Measurements from ENCODE around the gene GALC.

GALC gene

GRCh38 chr14:88008039-88008742, 15.2 kb upstream of the GALC start:
- Histone ChIP-seq H3K79me2 (no peaks in the 10 kb centered on the region), H3K4me2 (ENCODE audit: low read length) (no peak overlapping the region), H3K9ac (no peak overlapping the region), H3K36me3 (ENCODE audit: control insufficient read depth, insufficient read depth, low read length) (no peaks in the 10 kb centered on the region), H3K27me3 (ENCODE audit: control insufficient read depth, insufficient read depth, low read length) (no peaks in the 10 kb centered on the region), H3K4me1 (no peaks in the 10 kb centered on the region), H3K4me3 (ENCODE audit: low read depth, low read length) (no peak overlapping the region), H2AFZ (no peak overlapping the region), H3K27ac (no peak overlapping the region), H3K9me3 (ENCODE audit: control insufficient read depth, low read length) (no peaks in the 10 kb centered on the region)
- no peak for TF ChIP-seq CTCF (IDR thresholded peaks at IDR 0.05)

- Histone ChIP-seq H3K27ac (no peak overlapping the region), H3K9ac (no peak overlapping the region), H3K4me3 (ENCODE audit: low read depth, low read length) (no peak overlapping the region), H3K4me1 (no peaks in the 10 kb centered on the region), H3K4me2 (ENCODE audit: low read length) (no peak overlapping the region), H2AFZ (no peak overlapping the region), H3K27me3 (ENCODE audit: control insufficient read depth, insufficient read depth, low read length) (no peaks in the 10 kb centered on the region), H3K36me3 (ENCODE audit: control insufficient read depth, insufficient read depth, low read length) (no peaks in the 10 kb centered on the region), H3K9me3 (ENCODE audit: control insufficient read depth, low read length) (no peaks in the 10 kb centered on the region), H3K79me2 (no peaks in the 10 kb centered on the region)
- no peak for TF ChIP-seq CTCF (IDR thresholded peaks at IDR 0.05)
Observed at GRCh38 chr14:88007608-88008007, 14.6 kb upstream of the GALC start.

DNA sequence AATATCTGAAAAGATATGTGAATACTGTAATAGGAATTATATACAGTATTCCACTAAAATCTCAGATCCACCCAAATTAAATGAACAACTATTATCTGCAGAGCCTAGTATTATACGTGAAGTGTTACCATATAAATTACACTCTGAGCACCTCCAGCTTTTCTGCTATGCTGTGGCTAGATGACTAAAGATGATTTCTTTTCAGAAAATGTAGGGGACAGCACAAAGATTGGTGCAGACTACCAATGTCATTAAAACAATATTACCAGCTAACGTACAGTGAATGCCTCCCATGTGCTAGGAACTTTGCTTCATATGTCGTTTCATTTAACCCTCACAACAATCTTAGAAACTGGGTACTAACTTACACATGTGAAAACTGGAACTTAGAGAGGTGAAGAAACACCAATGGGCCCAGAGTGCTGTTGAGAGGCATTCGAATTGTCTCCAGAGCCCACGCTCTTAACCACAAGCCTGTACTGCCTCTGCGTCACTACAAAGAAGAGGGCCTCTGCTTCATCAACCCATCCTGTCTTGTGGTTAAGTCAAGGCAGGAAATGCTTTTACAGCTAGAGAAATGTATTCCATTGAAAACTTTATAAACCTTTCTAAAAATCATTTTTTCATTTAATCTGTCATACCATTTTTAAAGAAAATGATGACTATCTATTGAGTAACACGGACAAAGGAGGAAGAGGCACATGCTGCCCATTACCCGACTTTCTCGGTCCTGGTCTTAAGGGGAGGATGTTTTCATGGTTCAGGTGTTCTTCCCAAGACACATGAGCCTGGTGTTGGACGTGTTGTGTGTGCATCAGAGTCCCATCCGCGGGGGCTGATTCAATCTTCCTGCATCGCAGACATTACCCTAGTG, 13.2 kb upstream of the GALC start:
- Histone ChIP-seq H3K27ac (no peak overlapping the region), H2AFZ (no peak overlapping the region), H3K4me1 (no peaks in the 10 kb centered on the region), H3K4me3 (ENCODE audit: low read depth, low read length) (peak overlapping the region; percentile 27), H3K27me3 (ENCODE audit: control insufficient read depth, insufficient read depth, low read length) (no peaks in the 10 kb centered on the region), H3K4me2 (ENCODE audit: low read length) (no peak overlapping the region), H3K79me2 (no peaks in the 10 kb centered on the region), H3K9ac (no peak overlapping the region), H3K9me3 (ENCODE audit: control insufficient read depth, low read length) (no peaks in the 10 kb centered on the region), H3K36me3 (ENCODE audit: control insufficient read depth, insufficient read depth, low read length) (no peaks in the 10 kb centered on the region)
- no peak for TF ChIP-seq CTCF (IDR thresholded peaks at IDR 0.05)

DNA sequence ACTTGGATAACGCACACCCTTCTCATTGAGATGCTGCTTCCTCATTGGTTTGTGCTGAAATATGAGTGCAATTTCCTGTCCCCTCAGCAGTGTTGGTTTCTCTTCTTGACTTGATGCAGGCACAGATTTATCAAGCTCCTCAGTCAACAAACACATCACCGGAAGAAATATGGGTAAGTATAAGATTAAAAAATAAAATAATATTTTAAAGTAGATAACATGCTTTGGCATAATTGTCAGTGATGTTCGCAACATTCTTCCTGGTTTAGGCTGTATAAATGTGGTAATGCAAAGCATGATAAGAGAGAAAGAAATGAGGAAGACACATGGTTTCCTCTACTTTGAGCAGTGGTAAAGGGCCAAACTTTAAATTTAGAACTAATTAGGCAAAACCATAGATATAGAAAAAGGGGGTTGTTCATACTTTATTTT, 12.1 kb upstream of the GALC start, which contains the start of gene GPR65:
GPR65 (plus strand) TSS at position 86 of the 432 bp plus-strand sequence. CDS start 5,713 bp downstream, outside the sequence.
- no peaks in the 10 kb centered on the region for H3K79me2 ChIP-seq
- TF ChIP-seq CTCF (IDR thresholded peaks at IDR 0.05) = no peak
- H3K27ac ChIP-seq = no peak within 1 kb of the TSS
- no peak within 1 kb of the TSS for H3K9ac ChIP-seq
- no peak within 1 kb of the TSS for H3K4me2 ChIP-seq (ENCODE audit: low read length)
- H3K27me3 ChIP-seq (ENCODE audit: control insufficient read depth, insufficient read depth, low read length) = no peaks in the 10 kb centered on the region
- no peak within 1 kb of the TSS for H2AFZ ChIP-seq
- no peaks in the 10 kb centered on the region for H3K9me3 ChIP-seq (ENCODE audit: control insufficient read depth, low read length)
- no peaks in the 10 kb centered on the region for H3K36me3 ChIP-seq (ENCODE audit: control insufficient read depth, insufficient read depth, low read length)
- H3K4me1 ChIP-seq = no peaks in the 10 kb centered on the region
- no peak within 1 kb of the TSS for H3K4me3 ChIP-seq (ENCODE audit: low read depth, low read length)
